ENCODE results near the gene KIAA0930. TPM values are rescaled to one million over a fixed set of nuclear protein-coding genes. Genes with fewer than 3 reads are reported as not detected.

KIAA0930 gene
- total RNA-seq, 1 experiment from 2014 or later: 61.9 TPM

DNA sequence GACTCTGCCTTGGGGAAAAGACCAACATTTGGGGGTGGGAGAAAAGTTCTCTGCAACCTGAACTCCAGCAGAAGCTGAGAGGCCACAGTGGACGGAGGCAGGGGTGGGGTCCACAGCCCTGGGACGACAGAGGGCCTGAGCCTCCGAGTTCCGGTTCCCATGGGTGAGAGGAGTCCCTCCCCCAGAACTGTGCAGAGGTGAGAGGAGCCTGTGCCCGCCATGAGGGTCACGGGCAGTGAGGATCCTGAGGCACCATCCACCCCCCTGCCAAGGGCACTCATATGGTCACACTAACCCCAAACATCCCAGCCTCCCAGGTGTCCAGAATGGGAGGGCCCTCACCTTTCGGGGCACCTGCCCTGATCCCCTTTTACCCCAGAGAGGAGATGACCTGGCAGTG is 30.5 kb downstream of the KIAA0930 start:
- TF ChIP-seq, protein P1, sequence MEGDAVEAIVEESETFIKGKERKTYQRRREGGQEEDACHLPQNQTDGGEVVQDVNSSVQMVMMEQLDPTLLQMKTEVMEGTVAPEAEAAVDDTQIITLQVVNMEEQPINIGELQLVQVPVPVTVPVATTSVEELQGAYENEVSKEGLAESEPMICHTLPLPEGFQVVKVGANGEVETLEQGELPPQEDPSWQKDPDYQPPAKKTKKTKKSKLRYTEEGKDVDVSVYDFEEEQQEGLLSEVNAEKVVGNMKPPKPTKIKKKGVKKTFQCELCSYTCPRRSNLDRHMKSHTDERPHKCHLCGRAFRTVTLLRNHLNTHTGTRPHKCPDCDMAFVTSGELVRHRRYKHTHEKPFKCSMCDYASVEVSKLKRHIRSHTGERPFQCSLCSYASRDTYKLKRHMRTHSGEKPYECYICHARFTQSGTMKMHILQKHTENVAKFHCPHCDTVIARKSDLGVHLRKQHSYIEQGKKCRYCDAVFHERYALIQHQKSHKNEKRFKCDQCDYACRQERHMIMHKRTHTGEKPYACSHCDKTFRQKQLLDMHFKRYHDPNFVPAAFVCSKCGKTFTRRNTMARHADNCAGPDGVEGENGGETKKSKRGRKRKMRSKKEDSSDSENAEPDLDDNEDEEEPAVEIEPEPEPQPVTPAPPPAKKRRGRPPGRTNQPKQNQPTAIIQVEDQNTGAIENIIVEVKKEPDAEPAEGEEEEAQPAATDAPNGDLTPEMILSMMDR (IDR thresholded peaks at IDR 0.05; ENCODE audit: unreplicated experiment): no peak
- H3K27ac Mint-ChIP-seq (ENCODE audit: low read depth, unreplicated experiment): no peak overlapping the region
- no peak overlapping the region for H3K4me3 Mint-ChIP-seq (ENCODE audit: unreplicated experiment)
- no peaks in the 10 kb centered on the region for H3K9me3 Mint-ChIP-seq (ENCODE audit: unreplicated experiment)
- H3K36me3 Mint-ChIP-seq (ENCODE audit: insufficient read depth, unreplicated experiment): peaks cover 35% of the 10 kb centered on the region
- POLR2A ChIA-PET: no interaction called here
- no peaks in the 10 kb centered on the region for H3K27me3 Mint-ChIP-seq (ENCODE audit: insufficient read depth, unreplicated experiment)
- DNase-seq (ENCODE audit: unreplicated experiment): no peak
- CTCF ChIA-PET: interaction anchor here (0.6 to 0.7 kb wide), 2 partner anchors 34 to 224 kb away, joined by 3 read pairs; no protein-coding TSS in a partner anchor
- intact Hi-C loops (cut with micrococcal nuclease): no loop called here
- H3K4me1 Mint-ChIP-seq (ENCODE audit: insufficient read depth, unreplicated experiment): peaks cover 17% of the 10 kb centered on the region
- no TSS peak for BruUV-seq (replicated peaks)

DNA sequence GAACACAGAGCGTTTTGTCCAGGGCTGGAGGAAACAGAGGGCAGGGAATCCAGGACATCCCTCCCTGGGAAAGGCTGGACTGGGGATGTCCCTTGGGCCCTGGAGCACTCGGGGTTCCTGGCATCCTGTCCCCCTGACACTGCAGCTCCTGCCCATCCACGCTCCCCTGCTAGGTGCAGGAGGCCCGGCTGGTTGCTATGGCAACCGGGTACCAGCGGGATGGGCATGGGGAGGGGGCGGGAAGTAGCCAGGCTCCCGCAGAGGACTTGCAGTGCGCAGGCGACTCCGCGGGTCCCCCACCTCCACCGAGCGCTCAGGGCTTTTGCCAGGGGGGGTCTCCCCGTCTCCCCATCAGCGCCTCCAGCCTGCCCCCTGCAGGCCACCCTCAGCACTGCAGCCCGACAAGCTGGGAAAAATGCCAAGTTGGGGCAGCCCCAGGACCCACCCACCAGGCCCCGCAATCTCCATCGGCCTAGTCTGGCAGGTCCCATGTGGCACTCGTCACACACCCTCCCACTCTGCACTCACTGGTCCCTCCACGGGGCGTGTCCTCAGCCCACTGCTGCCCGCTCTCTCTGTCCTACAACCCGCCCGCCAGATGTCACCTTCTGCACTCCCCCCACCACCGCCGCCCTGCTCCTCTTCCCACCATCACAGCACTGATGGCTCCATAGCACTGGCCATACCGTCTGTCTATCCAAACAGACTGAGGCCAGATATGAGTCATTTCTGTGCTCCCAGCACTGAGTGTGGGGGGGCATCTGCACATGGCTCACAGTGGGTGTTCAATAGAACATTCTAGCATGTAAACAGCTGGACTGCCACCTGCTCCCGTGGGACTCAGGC is 31.5 kb downstream of the KIAA0930 start:
- Mint-ChIP-seq H3K4me3 (ENCODE audit: unreplicated experiment) (no peak overlapping the region), H3K36me3 (ENCODE audit: insufficient read depth, unreplicated experiment) (peaks cover 31% of the 10 kb centered on the region), H3K27me3 (ENCODE audit: insufficient read depth, unreplicated experiment) (no peaks in the 10 kb centered on the region), H3K9me3 (ENCODE audit: unreplicated experiment) (no peaks in the 10 kb centered on the region), H3K4me1 (ENCODE audit: insufficient read depth, unreplicated experiment) (peaks cover 17% of the 10 kb centered on the region), H3K27ac (ENCODE audit: low read depth, unreplicated experiment) (no peak overlapping the region)
- POLR2A ChIA-PET: interaction anchor here (1.0 kb wide), 1 partner anchor 22 kb away, joined by 4 read pairs; no protein-coding TSS in a partner anchor
- BruUV-seq (replicated peaks): no TSS peak
- intact Hi-C loops (cut with micrococcal nuclease): loop anchor here (2.0 kb wide), 1 partner anchor 38 kb away; no protein-coding TSS in a partner anchor
- CTCF ChIA-PET: interaction anchor here (0.6 to 2.0 kb wide), 6 partner anchors 9 to 1483 kb away, joined by 3 to 7 read pairs (median 4); no protein-coding TSS in a partner anchor
- TF ChIP-seq, protein P1 (IDR thresholded peaks at IDR 0.05; ENCODE audit: unreplicated experiment): peak; percentile 93
- DNase-seq (ENCODE audit: unreplicated experiment): peak; percentile 64

- Mint-ChIP-seq H3K27ac (ENCODE audit: low read depth, unreplicated experiment) (no peak overlapping the region), H3K4me1 (ENCODE audit: insufficient read depth, unreplicated experiment) (peaks cover 17% of the 10 kb centered on the region), H3K4me3 (ENCODE audit: unreplicated experiment) (no peak overlapping the region), H3K9me3 (ENCODE audit: unreplicated experiment) (no peaks in the 10 kb centered on the region), H3K27me3 (ENCODE audit: insufficient read depth, unreplicated experiment) (no peaks in the 10 kb centered on the region), H3K36me3 (ENCODE audit: insufficient read depth, unreplicated experiment) (peaks cover 26% of the 10 kb centered on the region)
- TF ChIP-seq, protein P1 (IDR thresholded peaks at IDR 0.05; ENCODE audit: unreplicated experiment): no peak
- intact Hi-C loops (cut with micrococcal nuclease): loop anchor here (2.0 kb wide), 1 partner anchor 38 kb away; no protein-coding TSS in a partner anchor
- no peak for DNase-seq (ENCODE audit: unreplicated experiment)
- ChIA-PET POLR2A (interaction anchor here (1.0 kb wide), 1 partner anchor 22 kb away, joined by 4 read pairs; no protein-coding TSS in a partner anchor), CTCF (interaction anchor here (0.6 to 2.0 kb wide), 6 partner anchors 10 to 1482 kb away, joined by 3 to 7 read pairs (median 3); no protein-coding TSS in a partner anchor)
- BruUV-seq (replicated peaks): no TSS peak
Measured at GRCh38 chr22:45208696-45208992, 32.0 kb downstream of the KIAA0930 start.

- no TSS peak for BruUV-seq (replicated peaks)
- DNase-seq (ENCODE audit: unreplicated experiment): peak; percentile 21
- intact Hi-C loops (cut with micrococcal nuclease): loop anchor here (2.0 kb wide), 1 partner anchor 39 kb away; no protein-coding TSS in a partner anchor
- Mint-ChIP-seq H3K27me3 (ENCODE audit: insufficient read depth, unreplicated experiment) (no peaks in the 10 kb centered on the region), H3K4me3 (ENCODE audit: unreplicated experiment) (no peak overlapping the region), H3K27ac (ENCODE audit: low read depth, unreplicated experiment) (no peak overlapping the region), H3K36me3 (ENCODE audit: insufficient read depth, unreplicated experiment) (peaks cover 26% of the 10 kb centered on the region), H3K9me3 (ENCODE audit: unreplicated experiment) (no peaks in the 10 kb centered on the region), H3K4me1 (ENCODE audit: insufficient read depth, unreplicated experiment) (peaks cover 13% of the 10 kb centered on the region)
- TF ChIP-seq, protein P1 (IDR thresholded peaks at IDR 0.05; ENCODE audit: unreplicated experiment): no peak
- ChIA-PET POLR2A (interaction anchor here (1.0 kb wide), 1 partner anchor 23 kb away, joined by 4 read pairs; no protein-coding TSS in a partner anchor), CTCF (interaction anchor here (0.6 to 2.0 kb wide), 6 partner anchors 10 to 1482 kb away, joined by 3 to 9 read pairs (median 4); no protein-coding TSS in a partner anchor)
Measured at GRCh38 chr22:45207981-45208664, 32.6 kb downstream of the KIAA0930 start.
